Myocyte (in vitro differentiated cells): ENCODE results near the gene ZNF777. TPM values are rescaled to one million over a fixed set of nuclear protein-coding genes. Genes with fewer than 3 reads are reported as not detected.
"Not testable (repeated sequence)": the region's sequence is repeated elsewhere in the genome, so short reads cannot be mapped to it uniquely, and the experiment has no call there.

Source experiments
- DNase-seq: peaks from one replicate; pipeline ENCODE4 v3.0.0-alpha.2; 2012; ENCODE audit warnings: low read depth
- polyA plus RNA-seq: library from polyadenylated mRNA; unstranded; fragments of >200 nt; gene quantifications from one replicate; pipeline ENCODE4 v1.2.1, GENCODE V29; 2012; ENCODE audit warnings: missing spikeins
- total RNA-seq: library from RNA; depleted of rRNA; stranded (reverse); fragments of >200 nt; gene quantifications from 2 replicates; pipeline ENCODE4 v1.2.3, GENCODE V29; 2014

ZNF777 gene
- 13.9 and 14.5 TPM in 2 replicates for total RNA-seq
- polyA plus RNA-seq, result 12.2 TPM

- DNase-seq, result peak; percentile 93
Observed at GRCh38 chr7:149460493-149461277, at the start of gene ZNF777. Gene ZNF777 (minus strand): TSS chr7:149461062. CDS start chr7:149456022, 5,040 bp downstream.

- DNase-seq, result no peak
Observed at GRCh38 chr7:149510248-149510647, 49.4 kb upstream of the ZNF777 start.

- DNase-seq, result no peak
Observed at GRCh38 chr7:149509774-149510173, 48.9 kb upstream of the ZNF777 start.

- DNase-seq, result no peak
Observed at GRCh38 chr7:149505551-149505950, 44.7 kb upstream of the ZNF777 start.

GRCh38 chr7:149501651-149502050 lies 40.8 kb upstream of the ZNF777 start:
- no peak for DNase-seq

- DNase-seq, result peak; percentile 63
Observed at GRCh38 chr7:149500910-149501309, 40.0 kb upstream of the ZNF777 start.

- DNase-seq, result no peak
Observed at GRCh38 chr7:149500201-149500600, 39.3 kb upstream of the ZNF777 start.

GRCh38 chr7:149498811-149499210 lies 37.9 kb upstream of the ZNF777 start:
- no peak for DNase-seq

- peak; percentile 92 for DNase-seq
Observed at GRCh38 chr7:149497467-149498261, 36.8 kb upstream of the ZNF777 start, which contains the start of gene ZNF746. Gene ZNF746 (minus strand): TSS chr7:149497809. CDS start chr7:149497536, 273 bp downstream.

- DNase-seq, result peak; percentile 50
Observed at GRCh38 chr7:149496642-149497391, 36.0 kb upstream of the ZNF777 start.

- peak; percentile 91 for DNase-seq
Observed at GRCh38 chr7:149495785-149496641, 35.2 kb upstream of the ZNF777 start.

GRCh38 chr7:149494738-149495368 lies 34.0 kb upstream of the ZNF777 start:
- peak; percentile 41 for DNase-seq

- DNase-seq, result not testable (repeated sequence)
Observed at GRCh38 chr7:149493975-149494374, 33.1 kb upstream of the ZNF777 start.

GRCh38 chr7:149493366-149493765 lies 32.5 kb upstream of the ZNF777 start:
- no peak for DNase-seq

- DNase-seq, result no peak
Observed at GRCh38 chr7:149490083-149490760, 29.4 kb upstream of the ZNF777 start.

- DNase-seq, result peak; percentile 18
Observed at GRCh38 chr7:149489391-149490024, 28.6 kb upstream of the ZNF777 start.

GRCh38 chr7:149479568-149479967 lies 18.7 kb upstream of the ZNF777 start:
- no peak for DNase-seq

- DNase-seq, result no peak
Observed at GRCh38 chr7:149478754-149479153, 17.9 kb upstream of the ZNF777 start.
